Measurements from ENCODE around the gene CEMP1. TPM values are rescaled to one million over a fixed set of nuclear protein-coding genes. Genes with fewer than 3 reads are reported as not detected.

Gene CEMP1
- total and polyA plus RNA-seq, 10 of the 15 experiments (the other 5 are each of a cell fraction or from before 2014, with no cell fraction given), result 0.05 to 8.2 (median 1.5) TPM; not detected in 5

- Histone ChIP-seq H3K4me3 (no peak overlapping the region), H3K79me2 (ENCODE audit: control insufficient read depth, insufficient read depth, low read length) (no peaks in the 10 kb centered on the region), H3K9ac (ENCODE audit: control insufficient read depth, insufficient read depth, low read length) (no peak overlapping the region), H3K27me3 (replicated peaks in 1 of 2; ENCODE audit: control insufficient read depth in 2 of 2, insufficient read depth in 2 of 2, low read length in 1 of 2) (no peaks in the 10 kb centered on the region), H4K20me1 (ENCODE audit: control insufficient read depth, insufficient read depth) (no peaks in the 10 kb centered on the region), H3K9me3 (replicated peaks; ENCODE audit: control insufficient read depth, insufficient read depth, low read length) (no peaks in the 10 kb centered on the region), H3K36me3 (ENCODE audit: control insufficient read depth in 2 of 2, insufficient read depth in 2 of 2, low read length in 1 of 2) (peaks cover 9 to 23% of the 10 kb centered on the region in 2 experiments; a peak in 3 of 4 replicates), H3K4me2 (ENCODE audit: control insufficient read depth, insufficient read depth) (no peak overlapping the region), H2AFZ (ENCODE audit: control insufficient read depth, low read depth, low read length) (no peak overlapping the region), H3K27ac (ENCODE audit: control insufficient read depth, insufficient read depth) (no peak overlapping the region), H3K4me1 (ENCODE audit: control insufficient read depth, insufficient read depth, low read length) (peaks cover 9% of the 10 kb centered on the region)
- intact Hi-C loops (cut with micrococcal nuclease; ENCODE audit: unreplicated experiment) (no loop called here), in situ Hi-C loops (cut with MboI) (no loop called here)
- POLR2A ChIA-PET, result no interaction called here
- FAIRE-seq (no peak), DNase-seq (ENCODE audit: low read depth, low spot score) (no peak), ATAC-seq (no peak)
- CTCF ChIA-PET, result no interaction called here
- TF ChIP-seq TCF3 (IDR thresholded peaks at IDR 0.05; ENCODE audit: borderline replicate concordance, insufficient read depth, low read depth, low read length), result no peak
- peak; percentile 23; the same call in 1 of the 2 replicates for TF ChIP-seq POLR2A (IDR thresholded peaks at IDR 0.05; ENCODE audit: low read depth, low read length)
- no peak for TF ChIP-seq HDGF (IDR thresholded peaks at IDR 0.05)
- TF ChIP-seq CBX3 (IDR thresholded peaks at IDR 0.05; ENCODE audit: borderline replicate concordance, low read depth), result no peak
- RAD21 ChIA-PET (ENCODE audit: unreplicated experiment), result no interaction called here
- SMC1A ChIA-PET (ENCODE audit: uncharacterized antibody, unreplicated experiment), result no interaction called here
- 93% methylated on average over 10 of the region's 12 CpGs for WGBS (ENCODE audit: insufficient coverage, insufficient replicate concordance, low lambda C conversion rate, missing lambda C conversion rate)
- no TSS peak for BruUV-seq (replicated peaks)
Measured at GRCh38 chr16:2527071-2527783, 4.0 kb downstream of the CEMP1 start.

GRCh38 chr16:2526135-2526534, 5.1 kb downstream of the CEMP1 start:
- FAIRE-seq, result no peak
- H3K36me3 ChIP-seq (ENCODE audit: control insufficient read depth in 2 of 2, insufficient read depth in 2 of 2, low read length in 1 of 2), result peaks cover 9 to 23% of the 10 kb centered on the region in 2 experiments; a peak in 3 of 4 replicates
- intact Hi-C loops (cut with micrococcal nuclease; ENCODE audit: unreplicated experiment) (no loop called here), in situ Hi-C loops (cut with MboI) (no loop called here)
- peaks cover 3% of the 10 kb centered on the region; the same call in 1 of the 2 replicates for H4K20me1 ChIP-seq (ENCODE audit: control insufficient read depth, insufficient read depth)
- BruUV-seq (replicated peaks), result no TSS peak
- WGBS (ENCODE audit: insufficient coverage, insufficient replicate concordance, low lambda C conversion rate, missing lambda C conversion rate), result 85% methylated on average over 8 of the region's 8 CpGs
- H3K79me2 ChIP-seq (ENCODE audit: control insufficient read depth, insufficient read depth, low read length), result peaks cover 3% of the 10 kb centered on the region
- H3K27me3 ChIP-seq (replicated peaks in 1 of 2; ENCODE audit: control insufficient read depth in 2 of 2, insufficient read depth in 2 of 2, low read length in 1 of 2), result no peaks in the 10 kb centered on the region
- no peaks in the 10 kb centered on the region for H3K9me3 ChIP-seq (replicated peaks; ENCODE audit: control insufficient read depth, insufficient read depth, low read length)
- DNase-seq (ENCODE audit: low read depth, low spot score), result no peak
- H2AFZ ChIP-seq (ENCODE audit: control insufficient read depth, low read depth, low read length), result no peak overlapping the region
- H3K4me3 ChIP-seq, result no peak overlapping the region
- no peak overlapping the region for H3K9ac ChIP-seq (ENCODE audit: control insufficient read depth, insufficient read depth, low read length)
- no peak for ATAC-seq
- SMC1A ChIA-PET (ENCODE audit: uncharacterized antibody, unreplicated experiment), result no interaction called here
- CTCF ChIA-PET, result no interaction called here
- no peak overlapping the region for H3K27ac ChIP-seq (ENCODE audit: control insufficient read depth, insufficient read depth)
- POLR2A ChIA-PET, result no interaction called here
- RAD21 ChIA-PET (ENCODE audit: unreplicated experiment), result no interaction called here
- H3K4me1 ChIP-seq (ENCODE audit: control insufficient read depth, insufficient read depth, low read length), result peaks cover 7% of the 10 kb centered on the region
- H3K4me2 ChIP-seq (ENCODE audit: control insufficient read depth, insufficient read depth), result no peak overlapping the region
- no peak for TF ChIP-seq BMI1 (IDR thresholded peaks at IDR 0.05; ENCODE audit: borderline replicate concordance)
- no peak for TF ChIP-seq YY1 (IDR thresholded peaks at IDR 0.05; ENCODE audit: low read depth, low read length)
- TF ChIP-seq TCF3 (IDR thresholded peaks at IDR 0.05; ENCODE audit: borderline replicate concordance, insufficient read depth, low read depth, low read length), result no peak
- TF ChIP-seq ZBTB40 (IDR thresholded peaks at IDR 0.05; ENCODE audit: borderline replicate concordance), result no peak
- TF ChIP-seq HCFC1 (IDR thresholded peaks at IDR 0.05; ENCODE audit: low read length), result no peak
- no peak for TF ChIP-seq ZNF384 (IDR thresholded peaks at IDR 0.05; ENCODE audit: borderline replicate concordance, low read depth, low read length)
- no peak for TF ChIP-seq ASH2L (IDR thresholded peaks at IDR 0.05; ENCODE audit: borderline replicate concordance, low read depth)
- TF ChIP-seq ZNF274 (IDR thresholded peaks at IDR 0.05; ENCODE audit: insufficient read depth, insufficient read length), result no peak
